H9 (cell line): ENCODE results near the gene LAMC1. TPM values are rescaled to one million over a fixed set of nuclear protein-coding genes. Genes with fewer than 3 reads are reported as not detected.

ENCODE experiments used
- DNase-seq: peaks from one replicate; pipeline ENCODE4 v3.0.0-alpha.2; 2017
- H2AFZ ChIP-seq: one replicate; pipeline ENCODE4 v1.6.1; 2013; ENCODE audit warnings: mild to moderate bottlenecking, low read length, control low read depth, moderate library complexity
- H2AK5ac ChIP-seq: 2 replicates; pipeline ENCODE4 v1.6.1; 2013; ENCODE audit warnings: low read length, control low read depth, mixed read lengths; ENCODE audit not compliant: insufficient read length
- H2BK120ac ChIP-seq: one replicate; pipeline ENCODE4 v1.6.1; 2013; ENCODE audit warnings: low read depth, mild to moderate bottlenecking, low read length, control low read depth, inconsistent platforms; ENCODE audit not compliant: poor library complexity, severe bottlenecking
- H2BK12ac ChIP-seq: 2 replicates; pipeline ENCODE4 v1.6.1; 2013; ENCODE audit warnings: low read length, control low read depth, mixed read lengths, low read depth; ENCODE audit not compliant: insufficient read length
- H2BK15ac ChIP-seq: 2 replicates; pipeline ENCODE4 v1.6.1; 2013; ENCODE audit warnings: low read depth, low read length, control low read depth
- H2BK20ac ChIP-seq: one replicate; pipeline ENCODE4 v1.6.1; 2013; ENCODE audit warnings: low read depth, mild to moderate bottlenecking, low read length, control low read depth, inconsistent platforms; ENCODE audit not compliant: poor library complexity, severe bottlenecking
- H2BK5ac ChIP-seq: 2 replicates; pipeline ENCODE4 v1.6.1; 2013; ENCODE audit warnings: low read length, control low read depth, mixed read lengths; ENCODE audit not compliant: insufficient read length
- H3K14ac ChIP-seq: 2 replicates; pipeline ENCODE4 v1.6.1; 2013; ENCODE audit warnings: low read length, control low read depth; ENCODE audit not compliant: insufficient read depth
- H3K18ac ChIP-seq: 2 replicates; pipeline ENCODE4 v1.6.1; 2013; ENCODE audit warnings: low read depth, mild to moderate bottlenecking, mixed read lengths, low read length, control low read depth; ENCODE audit not compliant: insufficient read length
- H3K23ac ChIP-seq: 2 replicates; pipeline ENCODE4 v1.6.1; 2013; ENCODE audit warnings: low read length, control low read depth, mixed read lengths, low read depth; ENCODE audit not compliant: insufficient read length
- H3K23me2 ChIP-seq: 2 replicates; pipeline ENCODE4 v1.6.1; 2013; ENCODE audit warnings: low read depth, mild to moderate bottlenecking, mixed read lengths, low read length, control low read depth; ENCODE audit not compliant: insufficient read length, poor library complexity, severe bottlenecking
- H3K27ac ChIP-seq: 2 replicates; pipeline ENCODE4 v1.5.1; 2013; ENCODE audit warnings: low read length, control low read depth, mixed read lengths, low read depth; ENCODE audit not compliant: insufficient read length
- H3K27me3 ChIP-seq: 2 replicates; pipeline ENCODE4 v1.6.1; 2013; ENCODE audit warnings: low read length, control low read depth, inconsistent platforms; ENCODE audit not compliant: insufficient read depth
- H3K4ac ChIP-seq: 2 replicates; pipeline ENCODE4 v1.6.1; 2013; ENCODE audit warnings: low read depth, mild to moderate bottlenecking, control low read depth, inconsistent platforms, low read length, moderate library complexity
- H3K4me1 ChIP-seq: 2 replicates; pipeline ENCODE4 v1.6.1; 2013; ENCODE audit warnings: low read length, control low read depth, inconsistent platforms; ENCODE audit not compliant: insufficient read depth
- H3K4me2 ChIP-seq: 2 replicates; pipeline ENCODE4 v1.6.1; 2013; ENCODE audit warnings: low read length, control low read depth, mixed read lengths; ENCODE audit not compliant: insufficient read length, insufficient read depth
- H3K56ac ChIP-seq: 2 replicates; pipeline ENCODE4 v1.6.1; 2013; ENCODE audit warnings: low read depth, mild to moderate bottlenecking, mixed read lengths, low read length, control low read depth; ENCODE audit not compliant: insufficient read length
- H3K79me1 ChIP-seq: 2 replicates; pipeline ENCODE4 v1.6.1; 2013; ENCODE audit warnings: low read depth, mild to moderate bottlenecking, moderate library complexity, low read length, control low read depth, inconsistent platforms; ENCODE audit not compliant: insufficient read depth, poor library complexity, severe bottlenecking
- H3K79me2 ChIP-seq: 2 replicates; pipeline ENCODE4 v1.6.1; 2013; ENCODE audit warnings: low read length, control low read depth, inconsistent platforms; ENCODE audit not compliant: insufficient read depth
- H3K9ac ChIP-seq: 2 replicates; pipeline ENCODE4 v1.6.1; 2013; ENCODE audit warnings: low read length, control low read depth, mixed read lengths; ENCODE audit not compliant: insufficient read length; ENCODE audit errors: extremely low read depth
- H3K9me3 ChIP-seq: one replicate; pipeline ENCODE4 v1.6.1; 2013; ENCODE audit warnings: low read depth, low read length, inconsistent platforms; ENCODE audit not compliant: control insufficient read depth
- H3T11ph ChIP-seq: one replicate; pipeline ENCODE4 v1.6.1; 2013; ENCODE audit warnings: mild to moderate bottlenecking, low read length, control low read depth, inconsistent platforms
- H4K20me1 ChIP-seq: one replicate; pipeline ENCODE4 v1.6.1; 2013; ENCODE audit not compliant: control insufficient read depth, insufficient read length, insufficient read depth
- H4K5ac ChIP-seq: 2 replicates; pipeline ENCODE4 v1.6.1; 2013; ENCODE audit warnings: low read depth, mild to moderate bottlenecking, mixed read lengths, low read length, control low read depth; ENCODE audit not compliant: insufficient read length
- H4K8ac ChIP-seq: replicated peaks from 2 replicates; pipeline ENCODE4 v1.6.1; 2013; ENCODE audit warnings: low read length, control low read depth, mixed read lengths, low read depth; ENCODE audit not compliant: insufficient read length
- H4K91ac ChIP-seq: 2 replicates; pipeline ENCODE4 v1.6.1; 2013; ENCODE audit warnings: low read depth, mild to moderate bottlenecking, moderate library complexity, mixed read lengths, low read length, control low read depth; ENCODE audit not compliant: insufficient read length
- H3K27ac Mint-ChIP-seq, 3 experiments: 2 replicates in 2 of 3; 3 replicates in 1 of 3; pipeline ENCODE4 v1.8.0; 2020 to 2021; ENCODE audit warnings: mixed read lengths in 3 of 3, mild to moderate bottlenecking in 1 of 3, moderate library complexity in 1 of 3
- H3K27me3 Mint-ChIP-seq: 2 replicates; pipeline ENCODE4 v1.8.0; 2021; ENCODE audit warnings: low read depth, mild to moderate bottlenecking, moderate library complexity, mixed read lengths
- H3K36me3 Mint-ChIP-seq, 3 experiments: 2 replicates in 2 of 3; 3 replicates in 1 of 3; pipeline ENCODE4 v1.8.0; 2020 to 2021; ENCODE audit warnings: low read depth in 3 of 3, mixed read lengths in 3 of 3; ENCODE audit not compliant: insufficient read depth in 1 of 3
- H3K4me1 Mint-ChIP-seq, 2 experiments: 2 replicates each; pipeline ENCODE4 v1.8.0; 2020; ENCODE audit warnings: mixed read lengths in 2 of 2
- H3K4me3 Mint-ChIP-seq, 2 experiments: 2 replicates in 1 of 2; 3 replicates in 1 of 2; pipeline ENCODE4 v1.8.0; 2020 to 2021; ENCODE audit warnings: mild to moderate bottlenecking in 2 of 2, mixed read lengths in 2 of 2, moderate library complexity in 1 of 2
- H3K9me3 Mint-ChIP-seq, 2 experiments: 2 replicates in 1 of 2; 3 replicates in 1 of 2; pipeline ENCODE4 v1.8.0; 2020; ENCODE audit warnings: mild to moderate bottlenecking in 2 of 2, mixed read lengths in 2 of 2, moderate library complexity in 1 of 2
- CTCF ChIP-seq: fragments of 200-600 bp; sonication (generic); conservative IDR thresholded peaks from 3 replicates; pipeline ENCODE4 v1.8.0; 2021; ENCODE audit warnings: antibody characterized with exemption, mild to moderate bottlenecking
- WGBS: extraction: QIAGEN DNeasy Blood & Tissue Kit; methylation state at CpG from one replicate; pipeline ENCODE4 v1.1.7; 2013; ENCODE audit warnings: missing lambda C conversion rate, low lambda C conversion rate, mixed read lengths; ENCODE audit not compliant: insufficient read length; ENCODE audit errors: extremely low coverage; 5-methylcytosine and 5-hydroxymethylcytosine counted together
- total RNA-seq: library from RNA; stranded (reverse); gene quantifications from 2 replicates; pipeline ENCODE4 v1.2.1, GENCODE V29; 2021

LAMC1 gene
- total RNA-seq, 1 experiment from 2014 or later: 96.2 TPM

- Histone ChIP-seq H3K27ac (no peak overlapping the region), H3K4me2 (no peak overlapping the region), H2BK5ac (no peak overlapping the region), H3K79me2 (no peaks in the 10 kb centered on the region), H4K20me1 (no peaks in the 10 kb centered on the region), H3K23ac (no peak overlapping the region), H3K18ac (no peak overlapping the region), H2BK20ac (no peak overlapping the region), H2AFZ (no peak overlapping the region), H3K4me1 (no peaks in the 10 kb centered on the region), H3K27me3 (no peaks in the 10 kb centered on the region), H3K9me3 (no peaks in the 10 kb centered on the region), H2BK15ac (no peak overlapping the region), H3K14ac (no peak overlapping the region), H4K91ac (no peak overlapping the region), H2BK120ac (no peak overlapping the region), H3K56ac (no peak overlapping the region), H2BK12ac (no peak overlapping the region), H3K9ac (no peak overlapping the region), H2AK5ac (no peak overlapping the region), H4K8ac (no peak overlapping the region), H3K23me2 (no peaks in the 10 kb centered on the region), H3T11ph (no peak overlapping the region), H3K79me1 (no peaks in the 10 kb centered on the region), H4K5ac (no peak overlapping the region), H3K4ac (no peak overlapping the region)
- no CpG with 5 or more reads among the region's 2 CpGs for WGBS
- no peak overlapping the region for H3K27ac Mint-ChIP-seq
- no peak overlapping the region for H3K4me3 Mint-ChIP-seq
- H3K9me3 Mint-ChIP-seq: no peaks in the 10 kb centered on the region; a peak in 1 of 5 replicates
- TF ChIP-seq CTCF: no peak
- H3K36me3 Mint-ChIP-seq: no peaks in the 10 kb centered on the region
- peaks cover 8 to 10% of the 10 kb centered on the region in 2 experiments for H3K4me1 Mint-ChIP-seq
- DNase-seq: no peak
- no peaks in the 10 kb centered on the region for H3K27me3 Mint-ChIP-seq
These were observed 150.6 kb downstream of the LAMC1 start for GRCh38 chr1:183173828-183174227.
